HuH-7 (cell line): ENCODE measurements around the gene TSTD2.
"Not testable (repeated sequence)": the region's sequence is repeated elsewhere in the genome, so short reads cannot be mapped to it uniquely, and the experiment has no call there.

Source experiments
- DNase-seq: peaks from one replicate; pipeline ENCODE4 v3.0.0; 2011; ENCODE audit warnings: low spot score

The TSTD2 gene

GRCh38 chr9:97586909-97587308 lies 46.3 kb downstream of the TSTD2 start:
- not testable (repeated sequence) for DNase-seq

- DNase-seq = not testable (repeated sequence)
Observed at GRCh38 chr9:97584778-97585177, 48.4 kb downstream of the TSTD2 start.

- not testable (repeated sequence) for DNase-seq
Observed at GRCh38 chr9:97581590-97581989, 51.6 kb downstream of the TSTD2 start.

- no peak for DNase-seq
Observed at GRCh38 chr9:97579914-97580313, 53.3 kb downstream of the TSTD2 start.

GRCh38 chr9:97578846-97579245 lies 54.3 kb downstream of the TSTD2 start:
- no peak for DNase-seq

GRCh38 chr9:97577051-97577450 lies 56.1 kb downstream of the TSTD2 start:
- no peak for DNase-seq

- DNase-seq = no peak
Observed at GRCh38 chr9:97575673-97576200, 57.4 kb downstream of the TSTD2 start.

- not testable (repeated sequence) for DNase-seq
Observed at GRCh38 chr9:97574921-97575672, 58.1 kb downstream of the TSTD2 start.

GRCh38 chr9:97574101-97574571 lies 59.0 kb downstream of the TSTD2 start:
- not testable (repeated sequence) for DNase-seq

- DNase-seq = no peak
Observed at GRCh38 chr9:97573482-97574073, 59.6 kb downstream of the TSTD2 start.

GRCh38 chr9:97572892-97573365 lies 60.2 kb downstream of the TSTD2 start:
- DNase-seq = no peak

GRCh38 chr9:97572196-97572891 lies 60.8 kb downstream of the TSTD2 start:
- no peak for DNase-seq

- DNase-seq = no peak
Observed at GRCh38 chr9:97571664-97572063, 61.5 kb downstream of the TSTD2 start.

GRCh38 chr9:97570899-97571298 lies 62.3 kb downstream of the TSTD2 start:
- no peak for DNase-seq

- DNase-seq = no peak
Observed at GRCh38 chr9:97568461-97569275, 64.5 kb downstream of the TSTD2 start.

GRCh38 chr9:97567894-97568202 lies 65.3 kb downstream of the TSTD2 start:
- no peak for DNase-seq

- DNase-seq = no peak
Observed at GRCh38 chr9:97567182-97567893, 65.8 kb downstream of the TSTD2 start.

GRCh38 chr9:97565262-97565661 lies 67.9 kb downstream of the TSTD2 start:
- DNase-seq = no peak

- DNase-seq = no peak
Observed at GRCh38 chr9:97564291-97565175, 68.6 kb downstream of the TSTD2 start.

- no peak for DNase-seq
Observed at GRCh38 chr9:97563458-97564135, 69.6 kb downstream of the TSTD2 start.
